ENCODE results near the gene RGS19. TPM values are rescaled to one million over a fixed set of nuclear protein-coding genes. Genes with fewer than 3 reads are reported as not detected.

Gene RGS19
- total RNA-seq, 1 experiment from 2014 or later: 12.8 TPM

DNA sequence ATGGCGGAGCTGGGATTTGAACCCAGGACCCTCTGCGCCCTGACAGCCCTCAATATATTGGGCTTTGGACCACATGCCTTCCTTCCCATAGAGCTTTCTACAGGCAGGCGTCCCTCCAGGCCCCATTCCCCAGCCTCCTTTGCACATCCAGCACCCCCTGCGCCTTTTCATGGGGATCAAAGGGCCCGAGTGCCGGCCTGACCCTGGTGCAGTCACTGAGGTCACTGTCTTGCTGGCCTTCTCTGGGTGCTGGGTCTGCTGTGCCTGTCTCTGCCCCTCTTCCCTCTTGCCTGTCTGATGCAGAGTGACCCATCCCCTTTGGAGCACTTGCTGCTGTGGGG is 2.3 kb upstream of the RGS19 start:
- Mint-ChIP-seq H3K4me1 (peaks cover 32 to 45% of the 10 kb centered on the region in 2 experiments), H3K36me3 (ENCODE audit: insufficient read depth in 1 of 3, low read depth in 3 of 3) (no peaks in the 10 kb centered on the region; a peak in 1 of 7 replicates), H3K27me3 (ENCODE audit: low read depth) (peaks cover 56% of the 10 kb centered on the region), H3K9me3 (peaks cover under 1 to 2% of the 10 kb centered on the region in 2 experiments; a peak in 3 of 5 replicates), H3K4me3 (peak overlapping the region in 1 of 2 experiments; percentile 69; a peak in 2 of 5 replicates), H3K27ac (peak overlapping the region in 1 of 3 experiments; percentile 65; a peak in 1 of 7 replicates)
- Histone ChIP-seq H3K79me2 (ENCODE audit: insufficient read depth, low read length) (no peaks in the 10 kb centered on the region), H2BK20ac (ENCODE audit: low read depth, low read length, poor library complexity, severe bottlenecking) (no peak overlapping the region), H2AFZ (ENCODE audit: low read length) (no peak overlapping the region), H4K20me1 (ENCODE audit: control insufficient read depth, insufficient read depth, insufficient read length) (no peaks in the 10 kb centered on the region), H3K4me1 (ENCODE audit: insufficient read depth, low read length) (no peaks in the 10 kb centered on the region; the same call in 1 of the 2 replicates), H3K79me1 (ENCODE audit: insufficient read depth, low read depth, low read length, poor library complexity, severe bottlenecking) (no peaks in the 10 kb centered on the region), H4K5ac (ENCODE audit: insufficient read length, low read depth, low read length) (no peak overlapping the region), H3K4ac (ENCODE audit: low read depth, low read length) (no peak overlapping the region), H3T11ph (ENCODE audit: low read length) (no peak overlapping the region), H3K56ac (ENCODE audit: insufficient read length, low read depth, low read length) (no peak overlapping the region), H3K27ac (ENCODE audit: insufficient read length, low read depth, low read length) (no peak overlapping the region), H3K23me2 (ENCODE audit: insufficient read length, low read depth, low read length, poor library complexity, severe bottlenecking) (peaks cover 20% of the 10 kb centered on the region), H3K23ac (ENCODE audit: insufficient read length, low read depth, low read length) (no peak overlapping the region), H3K18ac (ENCODE audit: insufficient read length, low read depth, low read length) (no peak overlapping the region), H3K4me2 (ENCODE audit: insufficient read depth, insufficient read length, low read length) (no peak overlapping the region), H3K9me3 (ENCODE audit: control insufficient read depth, low read depth, low read length) (no peaks in the 10 kb centered on the region), H2BK12ac (ENCODE audit: insufficient read length, low read depth, low read length) (no peak overlapping the region), H4K8ac (replicated peaks; ENCODE audit: insufficient read length, low read depth, low read length) (no peak overlapping the region), H2AK5ac (ENCODE audit: insufficient read length, low read length) (no peak overlapping the region), H3K27me3 (ENCODE audit: insufficient read depth, low read length) (peaks cover 5% of the 10 kb centered on the region; the same call in 1 of the 2 replicates), H4K91ac (ENCODE audit: insufficient read length, low read depth, low read length) (no peak overlapping the region), H2BK5ac (ENCODE audit: insufficient read length, low read length) (no peak overlapping the region), H2BK120ac (ENCODE audit: low read depth, low read length, poor library complexity, severe bottlenecking) (no peak overlapping the region), H2BK15ac (ENCODE audit: low read depth, low read length) (no peak overlapping the region), H3K14ac (ENCODE audit: insufficient read depth, low read length) (no peak overlapping the region), H3K9ac (ENCODE audit: extremely low read depth, insufficient read length, low read length) (no peak overlapping the region)
- no peak for TF ChIP-seq CTCF (conservative IDR thresholded peaks at IDR 0.05)
- DNase-seq: no peak
- no CpG with 5 or more reads among the region's 6 CpGs for WGBS (ENCODE audit: extremely low coverage, insufficient read length, low lambda C conversion rate)

Data from H9 (cell line).